Epidermal melanocyte (primary cell): ENCODE measurements around the gene ATP5F1E.
A peak's percentile ranks its signal among the peaks of the same experiment; 100 is the strongest.
"Not testable (repeated sequence)": the region's sequence is repeated elsewhere in the genome, so short reads cannot be mapped to it uniquely, and the experiment has no call there.

Experiments
- DNase-seq: peaks from one replicate; pipeline ENCODE4 v3.0.0; 2011; ENCODE audit warnings: low spot score; ENCODE audit not compliant: insufficient read length

Gene ATP5F1E

DNA sequence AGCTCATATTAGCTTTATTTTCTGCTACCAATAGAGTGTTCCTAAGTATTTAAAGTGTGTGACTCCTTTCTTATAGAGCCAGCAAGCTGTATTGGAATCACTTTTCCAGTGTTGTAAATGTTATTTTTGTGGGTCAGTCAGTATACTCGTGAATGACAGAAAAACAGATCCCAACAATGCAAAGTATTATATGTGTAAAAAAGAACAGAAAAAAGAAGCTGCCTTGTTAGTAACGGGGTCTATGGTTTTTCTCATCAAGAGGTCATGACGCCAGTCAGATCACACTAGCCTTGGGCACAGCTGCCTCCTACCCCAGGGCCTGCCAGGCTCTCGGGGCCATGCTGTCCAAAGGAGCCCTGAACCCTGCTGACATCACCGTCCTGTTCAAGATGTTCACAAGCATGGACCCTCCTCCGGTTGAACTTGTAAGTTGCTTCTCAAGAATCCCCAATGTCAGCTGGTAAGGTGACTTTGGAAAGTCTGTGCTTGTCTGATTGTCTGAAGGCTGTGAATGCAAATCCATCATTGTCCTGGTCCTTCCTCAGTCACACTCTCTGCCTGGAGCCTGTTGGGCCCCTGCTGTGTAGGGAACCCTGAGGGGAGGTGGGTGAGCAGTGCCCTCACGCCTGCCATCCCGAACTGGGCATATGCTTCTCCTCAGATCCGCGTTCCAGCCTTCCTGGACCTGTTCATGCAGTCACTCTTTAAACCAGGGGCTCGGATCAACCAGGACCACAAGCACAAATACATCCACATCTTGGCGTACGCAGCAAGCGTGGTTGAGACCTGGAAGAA lies 41.3 kb downstream of the ATP5F1E start:
- DNase-seq, result peak; percentile 48

DNA sequence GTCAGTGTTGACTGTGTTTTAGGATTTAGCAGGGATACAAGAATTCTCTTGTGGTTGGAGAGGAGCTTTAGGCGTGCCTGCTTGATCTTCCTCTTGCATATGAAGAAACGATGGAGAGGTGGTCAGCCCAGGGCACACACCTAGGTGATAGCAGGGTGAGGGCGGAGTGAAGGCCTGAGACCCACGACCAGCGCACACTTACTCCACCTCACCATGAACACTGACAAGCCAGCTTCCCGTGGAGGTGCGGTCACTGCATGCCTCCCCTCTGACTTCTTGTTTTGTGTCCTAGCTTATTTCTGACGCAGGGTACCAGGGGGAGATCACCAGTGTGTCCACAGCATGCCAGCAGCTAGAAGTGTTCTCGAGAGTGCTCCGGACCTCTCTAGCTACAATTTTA lies 42.9 kb downstream of the ATP5F1E start:
- DNase-seq, result no peak

DNA sequence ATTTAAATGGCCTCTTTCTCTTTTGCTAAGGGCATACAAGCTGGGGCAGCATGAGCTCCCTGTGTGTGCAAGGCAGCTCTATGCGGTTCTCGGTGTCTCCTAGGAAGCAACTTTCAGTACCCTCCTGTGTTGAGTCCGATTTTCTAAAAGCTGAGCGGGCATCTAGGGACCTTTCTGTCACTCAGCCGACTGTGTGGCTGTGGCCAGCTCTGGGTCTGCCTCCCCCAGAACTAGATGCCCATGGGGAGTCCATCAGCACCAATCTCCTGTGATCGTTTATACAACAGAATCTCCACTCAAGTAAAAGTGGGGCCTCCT lies 43.6 kb downstream of the ATP5F1E start:
- DNase-seq, result no peak

DNA sequence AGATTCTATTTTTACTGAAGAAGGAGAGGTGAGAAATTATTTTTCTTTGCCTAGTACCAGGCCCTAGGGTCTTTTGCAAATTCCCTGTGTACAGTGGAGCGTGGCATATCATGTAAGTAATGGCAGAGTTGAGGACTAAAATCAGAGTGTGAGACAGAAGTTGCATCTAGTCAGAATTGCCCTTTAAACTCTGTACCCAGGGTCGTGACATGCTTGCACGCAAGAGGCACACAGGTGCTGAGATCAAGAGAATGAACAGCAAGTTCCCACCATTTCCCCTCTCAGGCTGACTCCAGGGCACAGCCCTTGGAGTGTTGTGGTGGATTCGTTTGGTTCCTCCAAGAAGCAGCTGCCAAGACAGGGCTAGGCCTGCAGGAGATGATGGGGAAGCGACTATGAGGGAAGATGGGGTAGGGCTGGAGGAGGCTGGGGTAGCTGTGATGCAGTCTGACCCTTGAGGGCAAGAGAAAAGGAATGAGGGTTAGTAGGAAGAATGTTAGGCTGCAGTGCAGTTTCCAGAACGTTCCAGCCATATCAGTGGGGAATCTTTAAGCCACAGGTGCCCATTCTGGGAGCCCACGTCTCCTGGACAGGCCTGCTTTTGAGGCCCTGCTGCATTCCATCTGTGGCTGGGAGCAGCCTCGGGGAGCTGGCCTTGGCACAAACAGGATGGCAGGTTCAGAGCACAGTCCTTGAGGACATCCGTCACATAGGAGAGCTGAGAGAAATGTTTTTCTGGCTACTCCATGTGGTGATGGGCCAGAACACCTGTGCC lies 44.2 kb downstream of the ATP5F1E start:
- DNase-seq, result no peak

DNA sequence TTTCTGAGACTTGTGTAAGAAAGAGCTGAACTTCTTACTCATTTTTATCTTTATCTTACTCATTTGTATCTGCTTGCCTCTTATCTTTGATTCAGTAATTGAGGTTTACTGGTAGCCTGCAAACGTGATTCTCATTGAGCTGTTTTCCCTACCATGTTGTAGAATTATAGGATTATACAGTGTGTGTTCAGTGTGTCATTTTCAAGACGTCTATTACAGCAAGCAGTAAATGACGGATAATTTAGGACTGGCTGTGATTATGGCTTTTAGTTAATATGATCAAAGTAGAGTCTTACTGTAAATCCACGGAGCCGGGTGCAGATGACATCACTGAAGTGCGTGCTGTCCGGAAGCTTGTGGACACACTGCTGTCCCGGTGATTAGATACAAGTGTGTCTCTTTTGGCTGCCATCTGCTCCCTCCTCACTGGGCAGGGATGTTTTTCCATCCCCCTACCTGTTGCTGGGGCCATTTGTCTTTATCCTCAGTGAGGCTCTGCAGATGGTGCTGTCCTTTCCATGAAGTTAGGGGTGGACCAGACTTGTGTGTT lies 45.1 kb downstream of the ATP5F1E start:
- DNase-seq, result no peak

DNA sequence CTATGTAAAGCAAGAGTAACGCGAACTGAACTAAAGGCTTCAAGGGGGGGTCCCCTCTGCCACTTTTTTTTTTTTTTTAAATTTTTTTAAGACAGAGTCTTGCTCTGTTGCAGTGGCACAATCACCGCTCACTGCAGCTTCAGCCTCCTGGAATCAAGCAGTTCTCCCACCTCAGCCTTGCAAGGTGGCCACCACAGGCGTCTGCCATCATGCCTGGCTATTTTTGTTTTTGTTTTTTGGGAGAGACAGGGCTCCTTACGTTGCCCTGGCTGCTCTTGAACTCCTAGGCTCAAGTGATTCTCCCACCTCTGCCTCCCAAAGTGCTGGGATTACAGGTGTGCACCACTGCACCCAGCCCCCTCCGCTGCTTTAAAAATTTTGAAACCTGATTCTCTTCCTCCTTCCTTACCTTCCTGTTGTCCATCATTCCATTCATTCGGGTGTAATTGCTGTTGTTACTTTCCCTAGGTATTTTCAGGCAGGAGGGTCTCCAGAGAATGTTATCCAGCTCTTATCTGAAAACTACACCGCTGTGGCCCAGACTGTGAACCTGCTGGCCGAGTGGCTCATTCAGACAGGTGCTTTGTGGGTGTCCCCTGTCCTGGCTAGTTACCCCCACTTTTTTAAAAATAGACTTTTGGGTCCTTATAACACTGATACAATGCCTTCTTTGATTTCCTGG lies 45.7 kb downstream of the ATP5F1E start:
- DNase-seq, result no peak

DNA sequence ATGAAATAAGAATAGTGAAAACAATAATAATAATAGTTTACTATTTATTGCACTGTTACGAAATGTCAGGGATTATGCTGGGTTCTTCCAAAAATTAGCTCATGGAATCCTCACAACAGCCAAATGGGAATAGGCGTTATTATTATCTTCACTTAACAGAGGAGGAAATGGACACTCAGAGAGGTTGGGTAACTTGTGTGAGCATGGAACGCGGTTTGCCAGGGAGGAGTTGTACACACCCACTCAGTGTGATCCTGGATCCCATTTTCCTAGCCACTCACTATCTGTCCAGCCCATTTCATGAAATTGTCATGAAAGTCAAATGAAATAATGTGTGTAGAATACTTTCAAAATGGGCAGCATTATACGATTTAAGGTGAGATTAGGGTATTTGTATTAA lies 46.5 kb downstream of the ATP5F1E start:
- no peak for DNase-seq

DNA sequence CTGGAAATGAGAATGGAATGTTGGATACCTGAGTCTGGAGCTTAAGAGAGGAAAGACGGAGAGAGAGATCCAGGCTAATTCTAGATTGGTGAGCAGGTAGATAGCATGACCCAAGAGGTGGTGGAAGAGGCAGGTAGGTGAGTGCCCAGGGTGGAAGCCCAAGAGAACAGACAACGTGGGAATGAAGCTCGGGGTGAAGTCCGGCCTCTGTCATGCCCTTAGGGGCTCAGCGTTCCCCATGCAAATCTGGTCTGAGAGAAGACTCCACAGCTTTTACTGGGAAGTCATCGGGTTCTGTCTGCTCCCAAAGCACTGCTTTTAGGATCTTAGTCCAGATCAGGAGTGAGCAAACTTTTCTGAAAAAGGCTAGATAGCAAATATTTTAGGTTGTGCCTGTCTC lies 47.4 kb downstream of the ATP5F1E start:
- no peak for DNase-seq

DNA sequence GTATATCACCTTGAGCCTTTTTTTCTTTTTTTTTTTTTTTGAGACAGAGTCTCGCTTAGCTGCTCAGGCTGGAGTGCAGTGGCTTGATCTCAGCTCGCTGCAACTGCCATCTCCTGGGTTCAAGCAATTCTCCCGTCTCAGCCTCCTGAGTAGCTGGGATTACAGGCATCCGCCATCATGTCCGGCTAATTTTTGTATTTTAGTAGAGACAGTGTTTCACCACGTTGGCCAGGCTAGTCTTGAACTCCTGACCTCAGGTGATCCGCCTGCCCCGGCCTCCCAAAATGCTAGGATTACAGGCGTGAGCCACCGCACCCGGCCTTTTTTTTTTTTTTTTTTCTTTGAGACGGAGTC lies 49.0 kb downstream of the ATP5F1E start:
- DNase-seq, result not testable (repeated sequence)

DNA sequence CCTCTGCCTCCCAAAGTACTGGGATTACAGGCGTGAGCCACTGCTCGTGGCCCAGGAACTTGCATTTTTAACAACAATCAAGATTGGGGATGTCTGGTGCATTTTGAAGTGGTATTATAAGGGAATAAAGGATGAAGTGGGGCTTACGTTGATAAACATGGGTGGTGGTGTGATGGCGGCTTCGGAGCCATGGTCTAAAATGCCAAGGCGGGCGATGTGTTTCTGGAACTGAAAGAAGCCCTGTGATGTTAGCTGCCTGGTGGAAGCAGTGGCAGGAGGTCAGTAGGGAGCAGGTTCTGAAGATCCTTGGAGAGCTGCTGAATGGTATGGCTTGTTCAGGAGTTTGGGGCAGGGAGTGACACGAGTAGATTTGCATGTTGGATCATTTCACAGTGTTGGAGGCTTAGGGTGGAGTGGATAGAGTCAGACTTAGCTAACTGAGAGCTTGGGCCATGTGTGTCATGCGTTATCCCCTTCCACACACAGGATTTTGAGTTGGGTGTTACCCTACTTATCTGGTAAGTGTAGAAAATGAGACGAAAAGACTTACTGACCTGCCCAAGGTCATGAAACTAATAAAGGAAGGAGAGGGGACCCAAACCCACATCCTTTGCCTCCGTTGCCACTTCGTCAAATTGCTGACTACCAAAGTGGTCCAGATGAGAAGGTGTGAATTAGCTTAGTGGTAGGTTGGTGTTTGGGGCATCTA lies 49.6 kb downstream of the ATP5F1E start:
- DNase-seq, result no peak

DNA sequence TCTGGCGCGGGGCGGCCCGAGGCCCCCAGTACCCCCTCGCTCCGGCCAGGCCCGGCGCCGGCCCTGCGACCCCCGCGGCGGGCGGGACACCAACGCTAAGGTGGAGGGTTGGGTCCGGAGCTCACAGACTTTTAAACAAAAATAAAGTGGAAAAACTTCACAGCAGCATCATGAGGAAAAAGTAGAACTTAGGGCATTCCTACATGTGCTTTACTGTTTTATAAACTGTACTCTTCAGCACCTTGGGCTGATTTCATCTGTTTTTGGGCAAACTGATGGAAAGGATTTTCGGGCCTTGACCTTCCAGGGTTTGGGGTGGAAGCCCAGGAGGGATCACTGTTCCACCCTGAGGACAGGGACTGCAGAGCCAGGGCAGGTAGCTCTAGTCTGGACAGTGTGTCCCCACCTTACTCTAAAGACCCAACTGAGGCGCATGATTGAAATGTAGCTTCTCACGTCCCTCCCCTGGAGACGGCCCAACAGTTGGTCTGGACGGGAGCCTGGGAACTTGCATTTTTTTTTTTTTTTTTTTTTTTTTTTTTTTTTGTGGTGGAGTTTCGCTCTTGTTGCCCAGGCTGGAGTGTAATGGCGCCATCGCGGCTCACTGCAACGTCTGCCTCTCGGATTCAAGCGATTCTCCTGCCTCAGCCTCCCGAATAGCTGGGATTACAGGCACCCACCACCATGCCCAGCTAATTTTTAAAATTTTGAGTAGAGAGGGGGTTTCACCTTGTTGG lies 50.3 kb downstream of the ATP5F1E start:
- DNase-seq, result no peak

DNA sequence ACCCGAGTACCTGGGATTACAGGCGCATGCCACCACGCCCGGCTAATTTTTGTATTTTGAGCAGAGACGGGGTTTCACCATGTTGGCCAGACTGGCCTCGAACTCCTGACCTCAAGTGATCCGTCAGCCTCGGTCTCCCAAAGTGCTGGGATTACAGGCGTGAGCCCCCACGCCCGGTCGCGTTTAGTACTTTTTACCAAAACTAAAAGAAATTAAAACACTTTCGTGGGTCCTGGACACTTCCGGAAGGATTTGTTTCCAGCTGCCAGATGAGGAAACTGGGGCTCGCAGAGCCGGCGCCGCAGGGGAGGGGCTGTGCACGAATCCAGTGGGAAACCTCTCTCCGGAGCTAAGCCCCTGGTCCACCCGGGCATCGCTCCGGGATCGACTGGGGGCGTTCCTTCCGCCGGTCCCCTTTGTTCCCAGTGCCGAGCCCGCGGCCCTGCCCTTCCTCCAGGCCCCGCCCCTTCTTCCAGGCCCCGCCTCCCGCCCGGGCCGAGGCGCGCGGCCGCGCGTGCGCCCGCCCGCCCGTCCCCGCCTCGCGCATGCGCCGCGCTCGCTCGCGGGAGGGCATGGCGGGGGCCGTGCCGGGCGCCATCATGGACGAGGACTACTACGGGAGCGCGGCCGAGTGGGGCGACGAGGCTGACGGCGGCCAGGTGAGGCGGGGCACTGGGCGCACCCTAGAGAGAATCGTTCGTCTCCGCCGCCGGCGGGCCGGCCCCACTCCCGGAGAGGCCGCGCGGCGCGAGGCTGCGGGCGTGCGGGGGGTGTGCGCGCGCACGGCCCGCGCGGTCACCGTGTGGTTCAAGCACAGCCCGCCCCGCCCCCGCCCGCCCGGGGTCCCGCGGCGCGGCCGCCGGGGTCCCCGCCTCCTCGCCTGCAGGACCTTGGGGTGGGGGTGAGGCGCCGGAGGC lies 51.2 kb downstream of the ATP5F1E start, which contains the start of gene NELFCD:
Gene NELFCD, plus strand, starts transcription at position 546 of the 917 bp plus-strand sequence. Its CDS starts 54 bp downstream, at position 600.
- peak; percentile 96 for DNase-seq

DNA sequence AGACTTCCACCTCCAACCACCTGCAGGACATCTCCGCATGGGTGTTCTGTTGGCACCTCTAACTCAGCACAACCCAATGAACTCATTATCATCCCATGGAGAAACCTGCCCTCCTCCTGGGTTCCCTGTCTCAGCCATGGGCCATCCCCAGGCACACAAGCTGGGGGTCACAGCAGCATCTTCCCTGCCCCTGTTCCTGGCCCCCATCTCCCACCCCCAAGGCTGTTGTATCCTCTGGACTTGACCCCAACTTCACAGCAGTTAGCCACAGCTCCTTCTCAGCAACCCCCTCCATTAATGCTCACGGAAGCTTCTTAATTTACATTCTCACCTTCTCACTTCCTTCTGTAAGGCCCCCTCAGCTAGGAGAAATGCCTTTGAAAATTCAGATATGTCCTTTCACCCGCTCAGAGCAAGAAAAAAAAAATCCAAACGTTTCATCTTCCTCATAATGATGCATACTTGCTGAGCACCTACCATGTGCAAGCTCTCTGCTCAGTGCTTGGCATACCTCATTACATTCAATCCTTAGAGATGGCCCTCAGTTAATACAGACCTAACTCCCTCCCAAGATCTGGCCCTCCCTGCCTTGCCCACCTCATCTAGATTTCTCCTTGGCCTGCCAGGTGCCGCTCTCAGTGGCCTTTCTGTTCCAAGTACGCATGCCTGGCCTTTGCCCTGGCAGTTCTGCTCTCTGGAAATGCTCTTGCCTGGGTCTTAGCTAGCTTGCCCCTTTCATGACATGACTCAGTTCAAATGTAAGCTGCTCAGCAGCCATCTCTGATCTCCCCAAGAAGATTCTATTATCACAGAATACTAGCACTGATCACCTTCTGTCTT lies 53.6 kb downstream of the ATP5F1E start:
- no peak for DNase-seq

DNA sequence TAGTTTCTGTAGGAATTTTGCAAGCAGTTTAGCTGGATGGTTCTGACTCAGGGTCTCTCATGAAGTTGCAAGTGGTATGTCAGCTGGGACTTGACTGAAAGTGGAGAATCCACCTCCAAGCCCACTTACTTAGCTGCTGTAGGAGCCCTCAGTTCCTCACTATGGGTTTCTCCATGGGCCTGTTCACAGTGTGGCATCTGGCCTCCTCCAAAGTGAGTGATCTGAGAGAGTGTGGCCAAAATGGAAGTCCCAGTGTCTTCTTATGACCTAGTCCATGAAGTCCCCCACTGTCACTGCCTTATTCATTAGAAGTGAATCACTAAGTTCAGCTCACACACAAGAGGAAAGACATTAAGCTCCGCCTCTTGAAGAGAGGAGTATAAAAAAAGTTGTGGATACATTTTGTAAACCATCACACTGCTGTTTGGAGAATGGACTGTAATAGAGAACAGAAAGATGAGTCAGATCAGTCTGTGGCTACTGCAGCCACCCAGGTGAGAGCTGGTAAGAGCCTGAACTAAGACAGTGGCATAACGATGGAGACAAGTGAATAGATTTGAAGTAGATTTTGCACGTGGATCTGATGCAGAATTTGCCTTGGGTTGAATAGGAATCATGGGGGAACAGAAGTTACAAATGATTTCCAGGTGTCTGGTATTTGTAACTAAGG lies 55.9 kb downstream of the ATP5F1E start:
- no peak for DNase-seq
